CD8-positive, alpha-beta memory T cell (primary cell): ENCODE measurements around the gene TMF1. TPM values are rescaled to one million over a fixed set of nuclear protein-coding genes. Genes with fewer than 3 reads are reported as not detected.

Experiments used
- CTCF ChIA-PET: fragments of 350-600 bp; sonication (Branson Sonifier 250); formaldehyde crosslinking; loops from one replicate; lab custom pipeline; 2021; ENCODE audit warnings: antibody characterized with exemption; lab: Charles Lee
- POLR2A ChIA-PET: fragments of 350-600 bp; sonication (Branson Sonifier 250); formaldehyde crosslinking; loops from one replicate; lab custom pipeline; 2021; ENCODE audit warnings: antibody characterized with exemption; lab: Charles Lee
- DNase-seq, 5 donors: peaks; one replicate each; pipeline versions ENCODE4 v3.0.0 to v3.0.0-alpha.2; 2020 to 2022; ENCODE audit warnings: mixed read lengths in 1 of 5
- H3K27ac ChIP-seq: one replicate; pipeline ENCODE4 v1.7.0; 2013; ENCODE audit warnings: low read depth, mild to moderate bottlenecking, low read length, moderate library complexity
- H3K27me3 ChIP-seq: 2 replicates; pipeline ENCODE4 v1.7.0; 2013; ENCODE audit warnings: low read length, mild to moderate bottlenecking; ENCODE audit not compliant: insufficient read depth, poor library complexity, severe bottlenecking
- H3K36me3 ChIP-seq: 2 replicates; pipeline ENCODE4 v1.7.0; 2013; ENCODE audit warnings: mild to moderate bottlenecking, low read length, moderate library complexity; ENCODE audit not compliant: insufficient read depth
- H3K4me1 ChIP-seq: 2 replicates; pipeline ENCODE4 v1.7.0; 2013; ENCODE audit warnings: mild to moderate bottlenecking, low read length, moderate library complexity; ENCODE audit not compliant: insufficient read depth
- H3K4me3 ChIP-seq: 2 replicates; pipeline ENCODE4 v1.7.0; 2013; ENCODE audit warnings: mild to moderate bottlenecking, low read length
- H3K9me3 ChIP-seq: 2 replicates; pipeline ENCODE4 v1.7.0; 2013; ENCODE audit warnings: mild to moderate bottlenecking, low read length
- H3K27ac Mint-ChIP-seq, 8 donors: one replicate each; pipeline ENCODE4 v1.8.0; 2020 to 2021; ENCODE audit warnings: mixed read lengths in 8 of 8, mild to moderate bottlenecking in 6 of 8, inconsistent platforms in 3 of 8, moderate library complexity in 3 of 8
- H3K27me3 Mint-ChIP-seq, 2 donors: one replicate each; pipeline ENCODE4 v1.8.0; 2020 to 2021; ENCODE audit warnings: mixed read lengths in 2 of 2, mild to moderate bottlenecking in 1 of 2, moderate library complexity in 1 of 2
- H3K36me3 Mint-ChIP-seq, 3 donors: one replicate each; pipeline ENCODE4 v1.8.0; 2020 to 2021; ENCODE audit warnings: mixed read lengths in 3 of 3, inconsistent platforms in 1 of 3, mild to moderate bottlenecking in 1 of 3
- H3K4me1 Mint-ChIP-seq, 3 donors: one replicate each; pipeline ENCODE4 v1.8.0; 2020 to 2021; ENCODE audit warnings: mixed read lengths in 3 of 3, inconsistent platforms in 1 of 3, mild to moderate bottlenecking in 1 of 3
- H3K4me3 Mint-ChIP-seq, 7 donors: one replicate each; pipeline ENCODE4 v1.8.0; 2020 to 2021; ENCODE audit warnings: mixed read lengths in 7 of 7, mild to moderate bottlenecking in 6 of 7, moderate library complexity in 4 of 7, inconsistent platforms in 2 of 7
- H3K9me3 Mint-ChIP-seq, 5 donors: one replicate each; pipeline ENCODE4 v1.8.0; 2020 to 2022; ENCODE audit warnings: mixed read lengths in 5 of 5, mild to moderate bottlenecking in 3 of 5, moderate library complexity in 2 of 5, inconsistent platforms in 1 of 5
- polyA plus RNA-seq: library from polyadenylated mRNA; unstranded; fragments of 300-500 nt; fragmentation: Illumina TruSeq; gene quantifications from one replicate; pipeline ENCODE4 v1.2.3, GENCODE V29; 2021
- total RNA-seq, 2 experiments: library from RNA; stranded (reverse); gene quantifications; one replicate each; pipeline ENCODE4 v1.2.3, GENCODE V29; 2021

TMF1 gene
- total and polyA plus RNA-seq, 3 experiments from 2014 or later = 31.8 to 40.0 (median 35.6) TPM

DNA sequence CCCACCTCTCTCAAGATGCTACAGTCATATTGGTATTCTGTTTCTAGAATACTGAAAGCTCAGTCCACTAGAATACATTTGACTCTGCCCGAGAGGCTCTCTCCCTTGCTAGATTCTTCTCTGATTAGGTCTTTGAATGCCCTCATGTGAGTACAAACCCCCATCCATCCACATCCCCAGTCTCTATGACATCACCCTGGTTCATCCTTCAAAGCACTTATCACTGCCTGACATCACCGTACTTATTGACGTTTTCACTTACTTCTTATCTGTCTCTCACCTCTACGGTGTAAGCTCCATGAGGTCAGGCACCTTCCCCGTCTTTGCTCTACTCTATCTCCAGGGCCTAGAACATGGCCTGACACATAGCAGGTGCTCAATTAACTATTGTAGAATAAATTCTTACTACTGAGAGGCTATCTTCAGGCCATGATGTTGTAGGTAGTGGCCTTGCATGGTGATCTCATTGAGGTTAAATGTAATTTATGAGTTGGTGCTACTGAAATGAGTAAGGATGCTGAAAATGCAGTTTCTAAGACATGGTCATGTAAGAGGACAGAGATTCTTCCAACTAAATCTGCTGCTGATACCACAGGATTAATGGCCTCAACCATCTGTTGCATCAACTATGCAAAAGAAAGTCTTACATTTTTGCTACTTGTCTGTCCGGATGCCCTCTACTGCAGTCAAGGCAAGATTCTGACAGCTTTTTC is 65.5 kb downstream of the TMF1 start:
- Mint-ChIP-seq H3K9me3 (no peaks in the 10 kb centered on the region), H3K4me1 (no peaks in the 10 kb centered on the region), H3K27me3 (no peaks in the 10 kb centered on the region), H3K27ac (peak overlapping the region in 1 of 8 donors; percentile 12), H3K4me3 (no peak overlapping the region), H3K36me3 (peaks cover 5 to 78% (median 32%) of the 10 kb centered on the region in 3 donors)
- CTCF ChIA-PET = no interaction called here
- DNase-seq = no peak
- POLR2A ChIA-PET = no interaction called here
- H3K9me3 ChIP-seq = no peaks in the 10 kb centered on the region
- no peak overlapping the region for H3K4me3 ChIP-seq
- H3K27ac ChIP-seq = no peak overlapping the region
- no peaks in the 10 kb centered on the region for H3K27me3 ChIP-seq
- H3K36me3 ChIP-seq = peaks cover 12% of the 10 kb centered on the region
- no peaks in the 10 kb centered on the region for H3K4me1 ChIP-seq

- no peak overlapping the region for H3K4me3 ChIP-seq
- Mint-ChIP-seq H3K4me1 (no peaks in the 10 kb centered on the region), H3K9me3 (no peaks in the 10 kb centered on the region), H3K36me3 (peaks cover 8 to 84% (median 29%) of the 10 kb centered on the region in 3 donors), H3K4me3 (no peak overlapping the region), H3K27ac (peak overlapping the region in 1 of 8 donors; percentile 19), H3K27me3 (no peaks in the 10 kb centered on the region)
- no peak overlapping the region for H3K27ac ChIP-seq
- H3K4me1 ChIP-seq = no peaks in the 10 kb centered on the region
- H3K9me3 ChIP-seq = no peaks in the 10 kb centered on the region
- ChIA-PET CTCF (no interaction called here), POLR2A (no interaction called here)
- no peaks in the 10 kb centered on the region for H3K27me3 ChIP-seq
- peaks cover 12% of the 10 kb centered on the region for H3K36me3 ChIP-seq
- no peak for DNase-seq
Observed at GRCh38 chr3:68985146-68985790, 66.9 kb downstream of the TMF1 start.

- H3K27ac Mint-ChIP-seq = peak overlapping the region in 1 of 8 donors; percentile 61
- Histone ChIP-seq H3K4me1 (no peaks in the 10 kb centered on the region), H3K27ac (no peak overlapping the region), H3K4me3 (no peak overlapping the region), H3K9me3 (no peaks in the 10 kb centered on the region), H3K27me3 (no peaks in the 10 kb centered on the region), H3K36me3 (peaks cover 12% of the 10 kb centered on the region)
- peaks cover 8 to 90% (median 32%) of the 10 kb centered on the region in 3 donors for H3K36me3 Mint-ChIP-seq
- H3K4me3 Mint-ChIP-seq = no peak overlapping the region
- H3K27me3 Mint-ChIP-seq = no peaks in the 10 kb centered on the region
- ChIA-PET POLR2A (no interaction called here), CTCF (no interaction called here)
- H3K9me3 Mint-ChIP-seq = no peaks in the 10 kb centered on the region
- H3K4me1 Mint-ChIP-seq = no peaks in the 10 kb centered on the region
- no peak for DNase-seq
Observed at GRCh38 chr3:68984011-68984530, 68.1 kb downstream of the TMF1 start.

- Histone ChIP-seq H3K4me1 (no peaks in the 10 kb centered on the region), H3K27ac (no peak overlapping the region), H3K27me3 (no peaks in the 10 kb centered on the region), H3K36me3 (peaks cover 3% of the 10 kb centered on the region), H3K9me3 (no peaks in the 10 kb centered on the region), H3K4me3 (no peak overlapping the region)
- Mint-ChIP-seq H3K4me1 (no peaks in the 10 kb centered on the region), H3K36me3 (peaks cover 11 to 60% (median 25%) of the 10 kb centered on the region in 3 donors), H3K9me3 (no peaks in the 10 kb centered on the region), H3K27ac (no peak overlapping the region), H3K4me3 (no peak overlapping the region), H3K27me3 (no peaks in the 10 kb centered on the region)
- ChIA-PET POLR2A (no interaction called here), CTCF (no interaction called here)
- no peak for DNase-seq
Observed at GRCh38 chr3:68977486-68978167, 74.5 kb downstream of the TMF1 start.

GRCh38 chr3:68974711-68975110 is 77.4 kb downstream of the TMF1 start:
- POLR2A ChIA-PET = no interaction called here
- CTCF ChIA-PET = no interaction called here

GRCh38 chr3:68973639-68974038 is 78.5 kb downstream of the TMF1 start:
- H3K27me3 Mint-ChIP-seq = peaks cover 9 to 14% of the 10 kb centered on the region in 2 donors
- H3K4me1 ChIP-seq = no peaks in the 10 kb centered on the region
- POLR2A ChIA-PET = no interaction called here
- H3K4me3 Mint-ChIP-seq = no peak overlapping the region
- H3K27ac Mint-ChIP-seq = no peak overlapping the region
- no peak overlapping the region for H3K4me3 ChIP-seq
- peaks cover 4 to 25% (median 18%) of the 10 kb centered on the region in 3 donors for H3K36me3 Mint-ChIP-seq
- no peaks in the 10 kb centered on the region for H3K4me1 Mint-ChIP-seq
- H3K36me3 ChIP-seq = no peaks in the 10 kb centered on the region
- no peak for DNase-seq
- H3K27ac ChIP-seq = no peak overlapping the region
- no peaks in the 10 kb centered on the region for H3K9me3 ChIP-seq
- CTCF ChIA-PET = no interaction called here
- no peaks in the 10 kb centered on the region for H3K9me3 Mint-ChIP-seq
- H3K27me3 ChIP-seq = no peaks in the 10 kb centered on the region

More at GRCh38 chr3:68974711-68975110, 77.4 kb downstream of the TMF1 start:
- Histone ChIP-seq H3K4me3 (no peak overlapping the region), H3K27ac (no peak overlapping the region), H3K4me1 (no peaks in the 10 kb centered on the region), H3K27me3 (no peaks in the 10 kb centered on the region), H3K9me3 (no peaks in the 10 kb centered on the region), H3K36me3 (no peaks in the 10 kb centered on the region)
- no peaks in the 10 kb centered on the region for H3K9me3 Mint-ChIP-seq
- DNase-seq = no peak
- H3K27ac Mint-ChIP-seq = no peak overlapping the region
- H3K27me3 Mint-ChIP-seq = peaks cover 6% of the 10 kb centered on the region in 2 donors
- no peaks in the 10 kb centered on the region for H3K4me1 Mint-ChIP-seq
- H3K36me3 Mint-ChIP-seq = peaks cover 8 to 35% (median 21%) of the 10 kb centered on the region in 3 donors
- no peak overlapping the region for H3K4me3 Mint-ChIP-seq

DNA sequence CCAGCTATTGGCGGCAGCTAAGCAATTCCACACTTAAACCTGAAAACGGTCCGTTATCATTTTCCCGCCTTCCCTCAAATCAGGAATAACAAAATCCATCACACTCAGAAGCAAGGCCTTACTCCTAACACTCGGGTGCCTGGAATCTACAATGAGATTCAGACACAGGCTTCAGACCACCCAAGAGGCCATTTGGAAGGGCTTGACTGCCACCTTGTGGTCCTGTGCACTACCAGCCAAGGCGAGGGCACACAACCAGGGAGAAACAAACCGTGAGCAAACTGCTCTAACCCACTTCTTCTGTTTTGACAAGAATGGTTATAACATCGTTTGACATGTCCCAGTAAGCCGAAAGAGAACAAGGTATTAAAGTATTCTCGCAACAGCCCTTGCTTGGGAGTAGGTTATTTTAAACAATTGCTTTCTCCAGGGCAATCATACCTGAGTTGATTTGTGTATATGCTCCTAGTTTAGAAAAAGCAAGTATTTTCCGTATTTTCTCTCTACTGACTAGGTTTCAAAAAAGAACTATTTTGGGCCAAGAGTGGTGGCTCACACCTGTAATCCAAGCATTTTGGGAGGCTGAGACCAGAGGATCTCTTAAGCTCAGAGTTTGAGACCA is 79.7 kb downstream of the TMF1 start:
- Mint-ChIP-seq H3K9me3 (no peaks in the 10 kb centered on the region), H3K4me3 (no peak overlapping the region), H3K27me3 (peaks cover 9 to 17% of the 10 kb centered on the region in 2 donors), H3K4me1 (no peaks in the 10 kb centered on the region), H3K36me3 (peaks cover 4 to 13% (median 9%) of the 10 kb centered on the region in 3 donors), H3K27ac (peak overlapping the region in 2 of 8 donors; percentile 6 to 53)
- Histone ChIP-seq H3K9me3 (no peaks in the 10 kb centered on the region), H3K4me3 (no peak overlapping the region), H3K36me3 (no peaks in the 10 kb centered on the region), H3K27me3 (no peaks in the 10 kb centered on the region), H3K4me1 (no peaks in the 10 kb centered on the region), H3K27ac (no peak overlapping the region)
- peak in 4 of 5 donors; percentile 2 to 48 (median 8) for DNase-seq
- POLR2A ChIA-PET = no interaction called here
- CTCF ChIA-PET = no interaction called here
